ENCODE results near the gene LRRC4C.

Gene LRRC4C

DNA sequence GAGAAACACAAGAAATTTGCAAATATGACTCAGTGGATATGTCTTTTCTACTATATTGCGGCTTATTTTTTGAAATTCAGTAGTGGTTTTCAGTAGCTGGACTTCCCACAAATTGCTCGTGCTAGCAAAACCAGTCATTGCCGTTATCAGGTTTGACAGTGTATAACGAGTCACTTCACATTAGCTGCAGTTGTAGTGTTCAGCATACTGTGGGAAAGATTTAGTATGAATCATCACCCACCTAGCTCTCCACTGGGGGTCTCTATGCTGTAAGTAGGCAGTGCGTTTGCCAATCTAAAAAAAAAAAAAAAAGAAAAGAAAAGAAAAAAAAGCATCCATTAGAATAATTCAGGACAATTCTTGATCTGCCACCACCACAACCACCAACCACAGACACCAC, 1318.9 kb downstream of the LRRC4C start:
- H3K4me3 ChIP-seq (ENCODE audit: severe bottlenecking): no peak overlapping the region
- H3K9me3 ChIP-seq (ENCODE audit: severe bottlenecking): no peaks in the 10 kb centered on the region
- DNase-seq (ENCODE audit: low spot score) (no peak), ATAC-seq (ENCODE audit: low read depth) (no peak)
- TF ChIP-seq, protein P1, sequence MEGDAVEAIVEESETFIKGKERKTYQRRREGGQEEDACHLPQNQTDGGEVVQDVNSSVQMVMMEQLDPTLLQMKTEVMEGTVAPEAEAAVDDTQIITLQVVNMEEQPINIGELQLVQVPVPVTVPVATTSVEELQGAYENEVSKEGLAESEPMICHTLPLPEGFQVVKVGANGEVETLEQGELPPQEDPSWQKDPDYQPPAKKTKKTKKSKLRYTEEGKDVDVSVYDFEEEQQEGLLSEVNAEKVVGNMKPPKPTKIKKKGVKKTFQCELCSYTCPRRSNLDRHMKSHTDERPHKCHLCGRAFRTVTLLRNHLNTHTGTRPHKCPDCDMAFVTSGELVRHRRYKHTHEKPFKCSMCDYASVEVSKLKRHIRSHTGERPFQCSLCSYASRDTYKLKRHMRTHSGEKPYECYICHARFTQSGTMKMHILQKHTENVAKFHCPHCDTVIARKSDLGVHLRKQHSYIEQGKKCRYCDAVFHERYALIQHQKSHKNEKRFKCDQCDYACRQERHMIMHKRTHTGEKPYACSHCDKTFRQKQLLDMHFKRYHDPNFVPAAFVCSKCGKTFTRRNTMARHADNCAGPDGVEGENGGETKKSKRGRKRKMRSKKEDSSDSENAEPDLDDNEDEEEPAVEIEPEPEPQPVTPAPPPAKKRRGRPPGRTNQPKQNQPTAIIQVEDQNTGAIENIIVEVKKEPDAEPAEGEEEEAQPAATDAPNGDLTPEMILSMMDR (IDR thresholded peaks at IDR 0.05; ENCODE audit: poor library complexity, severe bottlenecking): no peak
- H3K27ac ChIP-seq (ENCODE audit: poor library complexity, severe bottlenecking): no peak overlapping the region
- no peaks in the 10 kb centered on the region for H3K36me3 ChIP-seq (ENCODE audit: low read depth)
- no peaks in the 10 kb centered on the region for H3K4me1 ChIP-seq (ENCODE audit: insufficient read depth, poor library complexity, severe bottlenecking)
- H3K27me3 ChIP-seq (ENCODE audit: insufficient read depth, poor library complexity, severe bottlenecking): no peaks in the 10 kb centered on the region

DNA sequence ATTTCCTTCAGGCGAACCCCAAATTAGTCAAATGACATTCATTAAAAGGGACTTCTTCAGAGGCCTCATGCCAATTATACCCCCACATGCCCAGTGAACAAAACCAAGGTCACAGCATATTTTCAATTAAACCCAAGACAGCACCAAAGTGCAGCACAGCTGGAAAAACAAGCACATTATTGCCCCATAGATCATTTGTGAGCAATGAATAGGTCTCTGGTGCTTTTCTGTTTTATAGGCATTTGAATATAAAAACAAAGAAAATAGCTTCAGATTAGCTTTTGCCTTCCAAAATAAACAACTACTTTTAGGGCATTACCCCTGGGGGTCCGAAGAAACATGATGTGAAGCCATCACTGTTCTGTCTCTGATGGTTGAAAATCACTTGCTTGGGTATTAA, 1319.9 kb downstream of the LRRC4C start:
- Histone ChIP-seq H3K27ac (ENCODE audit: poor library complexity, severe bottlenecking) (no peak overlapping the region), H3K4me3 (ENCODE audit: severe bottlenecking) (no peak overlapping the region), H3K36me3 (ENCODE audit: low read depth) (no peaks in the 10 kb centered on the region), H3K27me3 (ENCODE audit: insufficient read depth, poor library complexity, severe bottlenecking) (no peaks in the 10 kb centered on the region), H3K9me3 (ENCODE audit: severe bottlenecking) (no peaks in the 10 kb centered on the region), H3K4me1 (ENCODE audit: insufficient read depth, poor library complexity, severe bottlenecking) (no peaks in the 10 kb centered on the region)
- TF ChIP-seq, protein P1 (IDR thresholded peaks at IDR 0.05; ENCODE audit: poor library complexity, severe bottlenecking): no peak
- DNase-seq (ENCODE audit: low spot score) (no peak), ATAC-seq (ENCODE audit: low read depth) (no peak)

DNA sequence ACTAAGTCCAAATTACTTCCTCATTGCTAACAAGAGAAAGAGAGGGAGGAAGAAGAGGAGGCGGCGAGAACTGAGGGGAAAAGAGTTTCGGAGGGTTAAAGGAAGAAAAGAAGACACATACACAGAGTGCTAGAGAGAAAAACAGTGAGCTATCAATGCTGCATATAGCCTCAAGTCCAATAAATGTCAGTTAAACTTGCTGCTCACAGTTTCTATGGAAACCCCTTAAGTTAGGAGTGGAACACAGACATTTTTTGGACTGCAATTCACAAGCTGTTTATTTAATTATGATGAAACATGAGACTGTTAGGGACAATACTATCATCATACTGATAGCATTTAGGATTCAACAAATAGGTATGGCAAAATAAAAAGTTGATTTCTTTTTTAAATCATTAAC, 1320.4 kb downstream of the LRRC4C start:
- no peaks in the 10 kb centered on the region for H3K9me3 ChIP-seq (ENCODE audit: severe bottlenecking)
- H3K4me1 ChIP-seq (ENCODE audit: insufficient read depth, poor library complexity, severe bottlenecking): no peaks in the 10 kb centered on the region
- no peaks in the 10 kb centered on the region for H3K27me3 ChIP-seq (ENCODE audit: insufficient read depth, poor library complexity, severe bottlenecking)
- TF ChIP-seq, protein P1 (IDR thresholded peaks at IDR 0.05; ENCODE audit: poor library complexity, severe bottlenecking): no peak
- no peak overlapping the region for H3K27ac ChIP-seq (ENCODE audit: poor library complexity, severe bottlenecking)
- DNase-seq (ENCODE audit: low spot score): no peak
- ATAC-seq (ENCODE audit: low read depth): no peak
- H3K4me3 ChIP-seq (ENCODE audit: severe bottlenecking): no peak overlapping the region
- no peaks in the 10 kb centered on the region for H3K36me3 ChIP-seq (ENCODE audit: low read depth)

DNA sequence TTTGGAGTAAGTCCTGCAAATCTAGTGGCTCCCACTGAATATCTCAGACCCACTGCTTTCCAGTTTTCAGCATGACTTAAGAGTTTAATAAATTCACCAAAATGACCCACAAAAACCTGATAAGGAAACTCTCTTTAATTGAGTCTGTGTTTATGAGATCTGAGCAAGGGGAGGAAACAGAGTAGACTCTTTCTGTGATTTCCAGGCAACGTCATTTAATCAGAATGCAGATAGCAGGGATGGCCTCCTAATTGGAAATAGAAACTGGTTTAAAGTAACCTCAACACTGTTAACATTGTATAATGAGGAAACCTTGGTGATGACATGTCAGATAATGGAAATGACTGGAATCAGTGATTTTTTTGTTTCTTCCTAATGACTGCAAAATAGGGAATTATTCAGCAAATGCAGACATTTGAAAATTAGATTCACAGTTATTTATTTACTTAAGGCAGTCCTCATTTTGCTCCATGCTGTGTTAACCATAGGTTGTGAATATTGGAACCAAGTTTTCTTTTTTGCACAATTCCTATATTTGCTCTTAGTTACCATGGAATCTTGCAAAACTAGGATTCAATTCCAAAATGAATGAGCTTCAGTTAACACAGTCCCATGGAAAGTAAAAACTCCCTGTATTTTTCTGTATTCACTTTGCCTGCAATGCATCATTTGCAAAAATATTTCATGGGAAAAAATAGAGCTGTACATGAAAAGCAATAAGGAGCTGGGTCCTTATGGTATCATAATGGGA, 1324.5 kb downstream of the LRRC4C start:
- ATAC-seq (ENCODE audit: low read depth) (no peak), DNase-seq (ENCODE audit: low spot score) (no peak)
- no peaks in the 10 kb centered on the region for H3K36me3 ChIP-seq (ENCODE audit: low read depth)
- H3K4me3 ChIP-seq (ENCODE audit: severe bottlenecking): no peak overlapping the region
- H3K27me3 ChIP-seq (ENCODE audit: insufficient read depth, poor library complexity, severe bottlenecking): peaks cover 16% of the 10 kb centered on the region
- TF ChIP-seq, protein P1 (IDR thresholded peaks at IDR 0.05; ENCODE audit: poor library complexity, severe bottlenecking): no peak
- no peak overlapping the region for H3K27ac ChIP-seq (ENCODE audit: poor library complexity, severe bottlenecking)
- no peaks in the 10 kb centered on the region for H3K4me1 ChIP-seq (ENCODE audit: insufficient read depth, poor library complexity, severe bottlenecking)
- no peaks in the 10 kb centered on the region for H3K9me3 ChIP-seq (ENCODE audit: severe bottlenecking)

DNA sequence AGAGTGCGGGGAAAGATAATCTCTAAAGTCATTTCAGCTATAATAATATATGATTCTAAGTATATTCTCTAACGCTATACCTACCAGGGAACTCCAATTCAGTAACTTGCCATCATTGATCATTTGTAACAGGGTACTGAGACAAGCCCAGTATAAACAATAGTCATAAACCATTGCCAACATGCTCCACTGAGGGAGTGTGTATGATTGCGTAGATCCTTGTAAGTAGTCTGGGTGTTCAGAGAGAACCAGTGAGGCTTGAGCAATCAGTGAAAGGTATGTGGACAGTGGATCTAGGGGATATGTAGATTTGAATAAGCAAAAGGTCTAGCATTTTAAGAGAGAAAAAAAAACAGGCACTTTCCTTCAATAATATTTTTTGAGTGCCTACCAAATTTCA, 1326.0 kb downstream of the LRRC4C start:
- Histone ChIP-seq H3K4me1 (ENCODE audit: insufficient read depth, poor library complexity, severe bottlenecking) (no peaks in the 10 kb centered on the region), H3K36me3 (ENCODE audit: low read depth) (no peaks in the 10 kb centered on the region), H3K9me3 (ENCODE audit: severe bottlenecking) (no peaks in the 10 kb centered on the region), H3K4me3 (ENCODE audit: severe bottlenecking) (no peak overlapping the region), H3K27ac (ENCODE audit: poor library complexity, severe bottlenecking) (no peak overlapping the region), H3K27me3 (ENCODE audit: insufficient read depth, poor library complexity, severe bottlenecking) (peaks cover 21% of the 10 kb centered on the region)
- TF ChIP-seq, protein P1 (IDR thresholded peaks at IDR 0.05; ENCODE audit: poor library complexity, severe bottlenecking): no peak
- DNase-seq (ENCODE audit: low spot score) (no peak), ATAC-seq (ENCODE audit: low read depth) (no peak)
